GM18505 (cell line): ENCODE data around the gene COL15A1.

Experiments
- ATAC-seq: cut with Tn5 transposase; IDR thresholded peaks from one replicate; pipeline ENCODE4 v1.9.1; 2021; ENCODE audit not compliant: unreplicated experiment
- POLR2A ChIP-seq: IDR thresholded peaks from 4 replicates; pipeline ENCODE4 v1.6.1; 2011; ENCODE audit warnings: borderline replicate concordance; ENCODE audit not compliant: insufficient read depth, insufficient read length; ENCODE audit errors: extremely low read depth

COL15A1 gene

DNA sequence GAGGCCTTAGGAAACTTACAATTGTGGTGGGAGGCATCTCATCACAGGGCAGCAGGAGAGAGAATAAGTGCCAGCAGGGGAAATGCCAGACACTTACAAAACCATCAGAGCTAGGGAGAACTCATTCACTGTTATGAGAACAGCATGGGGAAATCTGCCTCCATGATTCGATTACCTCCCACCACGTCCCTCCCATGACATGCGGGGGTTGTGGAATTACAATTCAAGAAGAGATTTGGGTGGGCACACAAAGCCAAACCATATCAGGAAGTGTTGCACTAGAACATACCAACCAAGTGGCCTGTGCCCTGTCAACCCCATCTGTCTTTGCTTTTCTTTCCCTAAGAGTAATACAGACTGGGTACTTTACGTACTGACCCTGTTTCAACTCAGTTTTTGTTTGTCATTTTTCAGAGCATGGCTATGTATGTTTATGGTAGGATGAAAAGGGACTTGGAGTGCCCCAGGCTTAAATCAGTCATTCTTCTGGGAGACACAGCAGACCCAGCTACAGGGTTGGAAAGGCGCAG, 102.9 kb downstream of the COL15A1 start:
- no peak for ATAC-seq

DNA sequence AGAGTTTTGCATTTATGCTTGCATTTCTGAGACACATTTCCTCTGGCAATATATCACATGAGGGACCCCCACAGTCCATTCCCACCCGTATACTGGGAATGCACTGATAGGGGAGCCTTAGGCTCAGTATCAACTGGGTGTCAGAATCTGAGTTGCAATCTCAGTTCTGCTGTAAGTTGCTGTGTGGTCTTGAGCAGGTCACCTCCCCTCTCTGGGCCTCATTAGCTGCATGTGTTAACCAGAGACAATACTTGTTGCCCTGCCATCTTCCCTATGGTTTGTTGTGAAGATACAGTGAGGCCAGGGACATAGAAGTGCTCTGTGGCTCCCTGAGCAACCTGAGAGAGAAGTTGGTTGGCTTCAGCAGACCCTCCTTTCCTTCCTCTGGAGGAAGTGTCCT, 105.5 kb downstream of the COL15A1 start:
- TF ChIP-seq POLR2A, result no peak
- ATAC-seq, result no peak

More for the DNA sequence above, 102.9 kb downstream of the COL15A1 start:
- TF ChIP-seq POLR2A, result no peak

DNA sequence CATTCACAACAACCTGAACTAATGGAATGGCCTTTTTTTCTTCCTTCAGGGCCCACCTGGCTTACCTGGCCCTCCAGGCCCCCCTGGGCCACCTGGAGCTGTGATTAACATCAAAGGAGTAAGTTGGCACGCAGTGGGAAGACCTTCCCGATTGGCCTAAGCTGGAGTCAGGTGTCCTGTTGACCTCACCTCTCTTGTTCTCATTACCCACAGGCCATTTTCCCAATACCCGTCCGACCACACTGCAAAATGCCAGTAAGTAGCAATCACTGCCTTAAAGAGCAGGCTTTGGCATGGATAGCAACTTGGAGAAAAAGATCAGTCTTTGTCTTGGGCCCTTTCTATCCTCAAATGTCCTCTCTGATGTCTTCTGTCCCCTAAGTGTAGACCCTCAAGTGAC, 105.9 kb downstream of the COL15A1 start:
- ATAC-seq, result no peak
- TF ChIP-seq POLR2A, result no peak

DNA sequence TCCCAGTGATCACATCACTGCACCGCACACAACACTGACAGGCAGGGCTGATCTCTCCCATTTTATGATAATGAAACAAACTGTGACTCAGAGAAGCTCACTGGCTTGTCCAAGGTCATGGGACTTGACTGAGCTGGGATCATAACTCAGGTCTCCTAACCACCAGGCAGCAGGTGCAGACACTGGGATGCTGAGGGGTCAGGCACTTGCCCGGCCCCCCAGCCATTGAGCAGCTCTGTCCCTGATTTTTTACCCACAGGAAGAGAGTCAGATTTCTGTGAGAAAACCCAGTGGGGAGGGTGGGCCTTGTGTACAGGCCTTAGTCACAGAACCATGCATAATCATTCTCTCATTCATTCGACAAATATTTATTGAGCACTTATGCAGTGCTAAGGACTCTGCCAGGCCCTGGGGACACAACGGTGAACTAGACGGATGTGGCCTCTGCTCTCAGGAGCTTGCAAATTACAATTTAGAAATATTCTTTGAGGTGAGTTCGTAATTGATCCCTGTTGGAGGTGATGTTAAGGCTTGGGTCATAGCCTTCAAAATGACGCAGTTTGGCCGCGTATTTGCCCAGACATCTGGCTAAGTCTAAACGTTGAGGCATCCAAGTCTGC, 106.7 kb downstream of the COL15A1 start:
- no peak for TF ChIP-seq POLR2A

DNA sequence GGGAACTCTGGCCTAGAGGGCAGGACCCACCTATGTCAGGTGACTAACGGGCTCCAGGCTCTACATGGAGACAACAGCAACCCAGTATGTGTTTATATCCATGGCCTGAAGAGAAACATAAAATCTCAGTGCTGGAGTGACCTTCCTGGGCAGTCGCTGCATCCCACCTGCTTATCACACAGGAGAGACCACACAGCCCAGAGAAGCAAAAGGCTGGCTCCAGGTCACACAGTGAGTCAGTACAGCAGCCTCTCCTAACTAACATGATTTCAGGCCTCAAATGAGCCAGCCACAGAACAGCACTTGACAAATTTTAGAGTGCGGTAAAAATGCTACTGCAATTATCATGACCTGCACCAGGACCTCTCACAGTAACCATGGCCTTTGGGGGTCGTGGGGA, 107.2 kb downstream of the COL15A1 start:
- TF ChIP-seq POLR2A, result no peak
- no peak for ATAC-seq

More for the DNA sequence above, 106.7 kb downstream of the COL15A1 start:
- no peak for ATAC-seq

DNA sequence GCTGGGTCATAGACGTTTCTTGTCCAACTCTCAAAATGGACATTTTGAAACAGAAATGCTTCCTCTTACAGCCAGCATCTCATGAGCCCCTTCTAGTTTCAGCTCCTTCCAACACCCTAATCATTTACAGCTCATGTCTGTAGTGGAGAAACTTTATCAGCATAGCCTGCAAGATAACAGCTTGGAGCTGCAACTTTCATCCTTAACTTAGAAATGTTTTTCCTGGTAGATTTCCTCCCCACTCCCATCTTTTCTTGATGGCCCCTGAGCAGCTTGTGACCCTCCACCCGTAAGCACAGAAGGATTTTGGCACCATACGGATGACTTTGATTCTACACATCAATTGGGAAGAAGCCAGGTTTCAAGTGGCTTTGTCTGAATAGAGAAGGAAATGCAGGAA, 107.7 kb downstream of the COL15A1 start:
- no peak for TF ChIP-seq POLR2A
- no peak for ATAC-seq

DNA sequence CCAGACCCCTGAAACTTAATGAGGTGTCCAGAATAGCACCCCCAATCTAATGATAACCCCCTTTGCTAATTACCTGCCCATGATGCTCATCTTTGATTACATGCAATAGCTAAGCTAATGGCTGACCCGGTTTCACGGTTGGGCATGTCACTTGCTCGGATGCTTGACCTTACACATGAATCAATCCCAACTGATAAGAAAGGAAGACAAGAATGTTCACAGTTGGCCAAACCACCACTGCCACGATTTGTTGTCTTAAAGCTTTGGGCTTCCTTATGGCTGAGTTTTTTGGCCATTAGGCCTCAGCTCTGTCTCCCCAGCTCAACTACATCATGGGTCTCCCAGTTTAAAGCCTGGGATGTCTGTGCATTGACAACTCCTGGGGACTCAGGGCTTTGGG, 108.1 kb downstream of the COL15A1 start:
- no peak for ATAC-seq
- TF ChIP-seq POLR2A, result no peak

DNA sequence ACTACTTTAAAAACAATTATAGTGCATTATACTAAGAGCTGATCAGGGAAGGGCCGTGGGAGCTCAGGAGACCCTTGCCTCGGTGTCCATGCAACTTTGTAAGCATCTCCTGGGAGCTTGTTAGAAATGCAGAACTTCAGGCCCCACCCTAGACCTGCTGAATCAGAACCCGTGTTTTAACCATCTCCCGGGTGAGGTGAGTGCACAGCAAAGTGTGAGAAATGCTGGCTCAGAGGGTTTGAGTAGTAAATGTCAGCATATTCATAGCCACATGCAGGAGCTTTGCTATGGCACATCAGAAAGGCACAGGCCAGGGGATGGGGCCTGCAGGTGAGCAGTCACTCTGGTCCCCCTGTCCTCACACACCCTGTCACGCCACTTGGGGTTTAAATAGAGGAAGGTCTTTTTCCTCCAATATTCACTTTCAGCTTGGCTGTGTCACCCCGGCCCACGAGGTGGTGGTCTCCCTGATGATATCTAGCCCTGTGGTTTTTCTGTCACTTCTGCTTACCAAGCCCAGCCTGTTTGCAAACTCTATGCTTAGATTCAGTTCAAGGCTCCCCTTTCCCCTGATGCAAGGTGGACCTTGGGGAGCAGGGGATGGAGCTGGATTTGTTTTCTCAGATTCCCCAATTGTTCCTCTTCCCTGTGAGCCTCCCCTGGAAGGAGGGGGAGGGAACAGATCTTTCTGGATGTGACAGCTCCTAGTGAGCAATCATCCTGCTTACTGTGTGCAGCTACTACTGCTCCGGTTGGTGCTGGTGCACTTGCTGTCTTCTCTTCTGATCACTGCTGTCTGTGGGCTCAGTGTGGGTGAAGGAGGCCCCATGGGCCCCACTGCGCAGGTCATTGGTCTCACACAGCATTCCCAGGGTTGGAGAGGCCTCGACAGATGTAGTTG, 109.4 kb downstream of the COL15A1 start:
- ATAC-seq, result no peak
- no peak for TF ChIP-seq POLR2A

DNA sequence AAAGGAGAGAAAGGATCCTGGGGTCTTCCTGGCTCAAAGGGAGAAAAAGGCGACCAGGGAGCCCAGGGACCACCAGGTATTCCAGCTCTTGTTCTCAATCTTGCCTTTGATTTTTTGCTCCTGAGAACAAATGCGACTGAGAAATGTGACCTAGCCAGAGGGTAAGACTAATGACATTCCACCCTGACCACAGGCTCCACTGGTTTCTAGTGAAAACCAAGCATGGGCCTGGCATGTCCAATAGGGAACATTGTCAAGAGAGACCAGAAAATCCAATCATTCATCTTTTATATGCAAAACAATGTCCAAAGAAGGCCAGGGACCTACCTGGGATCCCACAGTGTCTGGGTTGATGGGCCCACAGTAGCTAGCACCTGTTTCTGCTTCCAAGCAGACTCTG, 110.9 kb downstream of the COL15A1 start:
- no peak for ATAC-seq
- no peak for TF ChIP-seq POLR2A

DNA sequence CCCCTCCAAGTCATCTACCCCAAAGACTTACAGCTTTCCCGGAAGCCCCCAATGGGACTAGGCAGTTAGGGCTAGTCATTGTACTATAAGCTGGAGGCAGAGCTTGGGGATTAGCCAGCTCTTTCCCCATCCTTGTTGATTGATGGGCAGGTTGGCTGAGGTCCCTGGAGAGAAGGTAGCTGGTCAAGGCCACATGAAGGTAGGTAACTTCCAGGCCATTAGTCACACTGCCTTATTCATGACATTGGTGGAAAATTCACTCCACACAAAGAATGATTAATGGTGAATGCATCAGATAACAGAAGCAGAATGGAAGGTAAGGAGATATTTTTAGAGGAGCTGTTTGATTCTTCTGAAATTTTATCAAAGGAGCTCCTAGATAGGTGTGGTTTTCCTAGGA, 111.7 kb downstream of the COL15A1 start:
- no peak for ATAC-seq
- TF ChIP-seq POLR2A, result no peak

DNA sequence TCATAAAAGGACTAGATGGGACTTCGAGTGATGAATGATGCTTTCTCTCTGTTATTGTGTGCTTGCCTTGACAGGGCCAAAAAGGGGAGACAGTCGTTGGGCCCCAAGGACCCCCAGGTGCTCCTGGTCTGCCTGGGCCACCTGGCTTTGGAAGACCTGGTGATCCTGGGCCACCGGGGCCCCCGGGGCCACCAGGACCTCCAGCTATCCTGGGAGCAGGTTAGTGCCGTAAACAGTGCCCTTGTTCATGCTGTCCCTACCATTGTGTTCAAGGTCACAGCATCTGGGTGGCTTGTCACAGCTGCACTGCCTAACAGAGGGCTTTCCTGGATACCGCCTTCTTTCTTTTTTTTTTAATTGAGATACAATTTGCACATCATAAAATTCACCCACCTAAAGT, 112.5 kb downstream of the COL15A1 start:
- ATAC-seq, result no peak
- TF ChIP-seq POLR2A, result no peak

DNA sequence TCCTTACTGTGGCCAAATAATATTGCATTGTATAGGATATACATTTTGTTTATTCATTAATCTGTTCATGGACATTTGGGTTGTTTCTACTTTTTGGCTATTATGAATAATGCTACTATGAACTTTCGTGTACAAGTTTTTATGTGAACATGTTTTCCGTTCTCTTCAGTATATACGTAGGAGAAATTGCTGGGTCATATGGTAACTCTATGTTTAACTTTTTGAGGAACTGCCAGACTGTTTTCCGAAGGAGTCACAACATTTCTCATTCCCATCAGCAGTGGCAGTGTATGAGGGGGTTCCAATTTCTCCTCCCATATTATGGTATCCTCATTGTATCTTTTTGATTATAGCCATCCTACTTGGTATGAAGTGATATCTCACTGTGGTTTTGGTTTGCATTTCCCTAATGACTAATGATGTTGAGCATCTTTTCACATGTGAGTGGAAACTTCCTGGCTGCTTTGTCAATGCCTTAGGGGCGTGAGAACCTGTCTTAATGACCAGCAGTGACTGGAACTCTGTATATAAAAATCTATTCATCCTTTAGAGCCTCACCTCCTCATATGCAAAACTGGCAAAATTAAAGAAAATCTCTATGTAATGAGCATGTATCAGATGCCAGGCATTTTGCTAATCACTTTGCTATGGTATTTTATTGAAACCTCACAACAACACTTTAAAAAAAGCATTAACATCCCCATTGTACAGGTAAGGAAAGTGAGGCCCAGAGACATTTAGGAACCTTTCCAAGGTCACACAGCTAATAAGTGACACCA, 113.4 kb downstream of the COL15A1 start:
- ATAC-seq, result no peak
- no peak for TF ChIP-seq POLR2A
